ENCODE data around the gene ZNF101.

The ZNF101 gene

DNA sequence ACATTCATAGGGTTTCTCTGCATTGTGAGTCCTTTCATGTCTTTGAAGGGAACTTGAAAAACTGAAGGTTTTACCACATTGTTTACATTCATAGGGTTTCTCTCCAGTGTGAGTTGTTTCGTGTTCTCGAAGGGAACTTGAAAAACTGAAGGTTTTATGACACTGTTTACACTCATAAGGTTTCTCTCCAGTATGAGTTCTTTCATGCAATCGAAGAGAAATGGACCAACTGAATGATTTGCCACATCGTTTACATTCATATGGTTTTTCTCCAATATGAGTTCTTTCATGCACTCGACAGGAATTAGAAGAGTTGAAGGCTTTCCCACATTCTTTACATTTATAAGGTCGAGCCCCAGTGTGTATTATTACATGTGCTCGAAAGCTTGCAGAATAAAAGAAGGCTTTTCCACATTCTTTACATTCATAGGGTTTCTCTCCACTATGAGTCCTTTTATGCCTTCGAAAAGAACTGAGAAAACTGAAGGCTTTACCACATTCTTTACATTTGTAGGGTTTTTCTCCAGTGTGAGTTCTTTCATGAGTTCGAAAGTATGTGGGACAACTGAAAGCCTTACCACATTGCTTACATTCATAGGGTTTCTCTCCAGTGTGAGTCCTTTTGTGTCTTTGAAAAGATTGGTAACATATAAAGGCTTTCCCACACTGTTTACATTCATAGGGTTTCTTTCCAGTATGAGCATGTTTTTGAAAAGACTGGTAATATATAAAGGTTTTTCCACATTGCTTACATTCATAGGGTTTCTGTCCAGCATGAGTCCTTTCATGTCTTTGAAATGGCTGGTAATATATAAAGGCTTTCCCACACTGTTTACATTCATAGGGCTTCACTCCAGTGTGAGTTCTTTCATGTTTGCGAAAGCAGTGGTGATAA lies 43.5 kb downstream of the ZNF101 start:
- no peak for DNase-seq (ENCODE audit: low read depth in 2 of 2)

DNA sequence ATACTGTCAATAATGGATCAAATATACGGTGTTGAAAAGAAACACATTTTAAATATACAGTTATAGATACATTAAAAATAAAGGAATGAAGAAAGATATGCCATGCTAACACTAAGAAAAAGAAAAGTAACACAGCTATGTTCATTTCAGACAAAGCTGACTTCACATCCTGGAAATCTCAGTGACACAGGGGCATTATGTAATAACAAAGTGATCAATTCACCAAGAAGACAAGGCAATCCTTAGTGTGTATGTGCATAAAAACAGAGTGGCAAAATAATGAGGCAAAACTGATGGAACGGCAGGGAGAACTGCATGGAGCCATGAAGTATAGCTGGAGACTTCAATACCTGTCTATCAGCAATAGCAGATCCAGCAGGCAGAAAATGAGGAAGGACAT lies 51.2 kb downstream of the ZNF101 start:
- no peak for DNase-seq (ENCODE audit: low read depth in 2 of 2)

DNA sequence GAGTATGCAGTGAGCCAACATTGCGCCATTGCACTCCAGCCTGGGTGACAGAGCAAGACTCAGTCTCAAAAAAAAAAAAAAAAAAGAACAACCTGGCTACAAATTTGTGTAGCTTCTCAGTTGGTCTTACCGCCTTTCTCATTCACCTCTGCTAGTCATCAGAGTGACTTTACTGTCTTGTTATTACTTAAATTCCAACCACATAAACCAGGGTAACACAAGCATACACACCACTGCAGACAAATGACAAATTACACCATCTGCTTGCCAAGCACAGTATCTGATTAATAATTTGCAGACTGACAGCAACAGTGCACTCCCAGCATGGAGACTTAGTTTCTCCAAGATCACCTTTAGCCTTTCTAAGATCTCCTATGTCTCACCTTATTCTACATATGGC lies 53.3 kb downstream of the ZNF101 start:
- no peak for DNase-seq (ENCODE audit: low read depth in 2 of 2)

DNA sequence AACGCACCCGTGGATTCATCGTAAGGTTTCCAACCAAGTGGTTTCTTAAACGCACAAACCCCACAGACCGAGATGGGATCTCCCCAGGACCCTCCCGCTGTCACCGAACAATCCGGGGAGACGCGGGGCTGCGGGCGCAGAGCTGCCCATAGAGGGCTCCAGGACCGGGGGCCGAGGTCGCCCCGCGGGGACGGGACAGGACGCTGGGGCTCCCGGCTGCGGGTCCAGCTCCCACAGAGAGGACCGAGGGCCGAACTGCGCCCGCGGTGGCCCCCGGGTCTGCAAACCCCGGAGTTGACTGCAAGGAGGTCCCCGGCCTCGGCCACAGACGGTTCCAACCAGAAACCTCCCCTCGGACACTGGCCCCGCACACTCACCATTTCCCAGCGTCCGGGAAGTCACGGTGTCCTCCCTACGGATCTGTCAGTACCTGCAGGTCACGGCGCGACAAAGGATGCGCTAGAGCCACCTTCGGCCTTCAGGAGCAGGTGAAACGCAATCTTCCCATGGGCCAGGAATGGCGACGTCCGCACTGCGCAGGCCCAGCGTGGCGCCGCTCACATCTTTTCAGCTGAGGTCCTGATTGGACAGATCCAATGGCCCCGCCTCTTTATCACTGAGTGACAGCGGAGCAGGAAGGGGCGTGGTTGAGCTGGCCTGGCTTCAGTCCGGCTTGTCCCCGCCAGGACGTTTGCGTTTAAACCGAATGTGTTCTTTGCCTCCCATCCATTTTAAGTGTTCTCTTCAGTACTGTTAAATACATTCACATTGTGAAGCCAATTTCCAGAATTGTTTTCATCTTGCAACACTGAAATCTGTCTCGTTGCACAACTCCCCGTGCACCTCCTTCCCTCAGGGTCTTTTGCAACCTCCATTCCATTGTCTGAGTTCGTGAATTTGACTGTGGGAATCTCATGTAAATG lies 64.2 kb downstream of the ZNF101 start, which contains the start of gene ZNF14:
TSS of gene ZNF14 (minus strand) at position 534 of the 923 bp plus-strand sequence. CDS start at position 380, 154 bp downstream.
- peak; percentile 80 to 82 for DNase-seq (ENCODE audit: low read depth in 2 of 2)
